NCI-H1436 treated with DMSO at 0.1 percent for 48 hours (cell line): ENCODE results near the gene HPS1.

Experiments used
- DNase-seq: peaks from one replicate; lab custom pipeline; 2025; lab: John Stamatoyannopoulos, UW

Gene HPS1

GRCh38 chr10:98411166-98411565 is 35.6 kb downstream of the HPS1 start:
- no peak for DNase-seq

- no peak for DNase-seq
Measured at GRCh38 chr10:98410759-98411158, 36.0 kb downstream of the HPS1 start.

GRCh38 chr10:98410135-98410743 is 36.5 kb downstream of the HPS1 start:
- no peak for DNase-seq

GRCh38 chr10:98408799-98409198 is 37.9 kb downstream of the HPS1 start:
- no peak for DNase-seq

GRCh38 chr10:98407744-98408241 is 38.9 kb downstream of the HPS1 start:
- no peak for DNase-seq

- DNase-seq = no peak
Measured at GRCh38 chr10:98407017-98407743, 39.6 kb downstream of the HPS1 start.

GRCh38 chr10:98405422-98405821 is 41.3 kb downstream of the HPS1 start:
- no peak for DNase-seq

GRCh38 chr10:98404571-98405359 is 42.0 kb downstream of the HPS1 start:
- DNase-seq = no peak

GRCh38 chr10:98403812-98404504 is 42.8 kb downstream of the HPS1 start:
- DNase-seq = no peak

- no peak for DNase-seq
Measured at GRCh38 chr10:98402931-98403718, 43.6 kb downstream of the HPS1 start.

GRCh38 chr10:98402478-98402877 is 44.3 kb downstream of the HPS1 start:
- no peak for DNase-seq

GRCh38 chr10:98400482-98400881 is 46.3 kb downstream of the HPS1 start:
- DNase-seq = no peak

- DNase-seq = no peak
Measured at GRCh38 chr10:98399784-98400183, 47.0 kb downstream of the HPS1 start.

GRCh38 chr10:98397089-98397600 is 49.6 kb downstream of the HPS1 start:
- no peak for DNase-seq

GRCh38 chr10:98396096-98397063 is 50.4 kb downstream of the HPS1 start:
- DNase-seq = no peak

GRCh38 chr10:98394851-98395440 is 51.8 kb downstream of the HPS1 start:
- no peak for DNase-seq

- no peak for DNase-seq
Measured at GRCh38 chr10:98391578-98391991, 55.1 kb downstream of the HPS1 start.

GRCh38 chr10:98391065-98391464 is 55.7 kb downstream of the HPS1 start:
- no peak for DNase-seq

- no peak for DNase-seq
Measured at GRCh38 chr10:98390406-98390805, 56.3 kb downstream of the HPS1 start.

GRCh38 chr10:98389398-98389797 is 57.3 kb downstream of the HPS1 start:
- no peak for DNase-seq
